GM12875 (cell line): Measurements from ENCODE around the gene SEMA3C.

Experiments
- H3K4me3 ChIP-seq: one replicate; pipeline ENCODE4 v1.5.1; 2011; ENCODE audit warnings: low read depth, low read length, control low read depth
- CTCF ChIP-seq: IDR thresholded peaks from 2 replicates; pipeline ENCODE4 v1.5.1; 2011; ENCODE audit warnings: low read depth, mild to moderate bottlenecking, control low read depth, inconsistent platforms, low read length, moderate library complexity, borderline replicate concordance; ENCODE audit not compliant: insufficient read depth

Gene SEMA3C

GRCh38 chr7:80708123-80708522 lies 210.7 kb downstream of the SEMA3C start:
- no peak for TF ChIP-seq CTCF
- no peak overlapping the region for H3K4me3 ChIP-seq

GRCh38 chr7:80707318-80707717 lies 211.5 kb downstream of the SEMA3C start:
- TF ChIP-seq CTCF = no peak
- H3K4me3 ChIP-seq = no peak overlapping the region

GRCh38 chr7:80705130-80705781 lies 213.6 kb downstream of the SEMA3C start:
- no peak for TF ChIP-seq CTCF
- H3K4me3 ChIP-seq = no peak overlapping the region

- H3K4me3 ChIP-seq = no peak overlapping the region
- no peak for TF ChIP-seq CTCF
Measured at GRCh38 chr7:80703272-80703671, 215.6 kb downstream of the SEMA3C start.

GRCh38 chr7:80699721-80700256 lies 219.1 kb downstream of the SEMA3C start:
- TF ChIP-seq CTCF = no peak
- H3K4me3 ChIP-seq = no peak overlapping the region

GRCh38 chr7:80699045-80699638 lies 219.7 kb downstream of the SEMA3C start:
- no peak overlapping the region for H3K4me3 ChIP-seq
- 0 out of 2 replicates have a peak, but pooled peaks have one; percentile 8 for TF ChIP-seq CTCF
